Measurements from ENCODE around the gene GPR15LG.

- TF ChIP-seq CTCF (IDR thresholded peaks at IDR 0.05) (no peak), POLR2A (IDR thresholded peaks at IDR 0.05) (no peak), POLR2AphosphoS5 (IDR thresholded peaks at IDR 0.05) (no peak), EP300 (IDR thresholded peaks at IDR 0.05) (no peak)
Measured at GRCh38 chr10:84149854-84150253, 23.7 kb upstream of the GPR15LG start.

All from suprapubic skin (tissue), 4 donors.